GM12878 (cell line): Measurements from ENCODE around the gene MAPRE2.
"Not testable (repeated sequence)": the region's sequence is repeated elsewhere in the genome, so short reads cannot be mapped to it uniquely, and the experiment has no call there.

Source experiments
- ATF3 ChIP-seq: IDR thresholded peaks from 2 replicates; pipeline ENCODE4 v1.6.1; 2011; ENCODE audit warnings: low read depth, mild to moderate bottlenecking, low read length, moderate library complexity, borderline replicate concordance; ENCODE audit errors: extremely low read depth
- CHD4 ChIP-seq: fragments of 200-600 bp; sonication (generic); IDR thresholded peaks from 2 replicates; pipeline ENCODE4 v1.6.1; 2016; ENCODE audit warnings: mild to moderate bottlenecking
- EP300 ChIP-seq, 2 experiments: fragments of 150-350 bp in 1 of 2; IDR thresholded peaks; 2 replicates each; pipeline ENCODE4 v1.6.1; 2011 to 2012; ENCODE audit warnings: low read depth in 2 of 2, low read length in 2 of 2, borderline replicate concordance in 1 of 2, improper control_type of control experiment in 1 of 2, inconsistent platforms in 1 of 2; ENCODE audit not compliant: control insufficient read depth in 1 of 2
- NBN ChIP-seq: fragments of 450-650 bp; IDR thresholded peaks from 2 replicates; pipeline ENCODE4 v1.6.1; 2016
- NR2F1 ChIP-seq: fragments of 450-650 bp; conservative IDR thresholded peaks from 2 replicates; pipeline ENCODE4 v1.6.1; 2017; ENCODE audit warnings: mild to moderate bottlenecking
- PAX8 ChIP-seq: fragments of 450-650 bp; IDR thresholded peaks from 2 replicates; pipeline ENCODE4 v1.6.1; 2017; ENCODE audit warnings: mild to moderate bottlenecking, moderate library complexity
- USF2 ChIP-seq: IDR thresholded peaks from 2 replicates; pipeline ENCODE4 v1.6.1; 2011; ENCODE audit warnings: low read depth, low read length, improper control_type of control experiment, borderline replicate concordance
- ZNF24 ChIP-seq: fragments of 450-650 bp; IDR thresholded peaks from 2 replicates; pipeline ENCODE4 v1.6.1; 2017; ENCODE audit warnings: antibody characterized with exemption, mild to moderate bottlenecking
- TF ChIP-seq, protein P1 (sequence below), 3 experiments: IDR thresholded peaks in 2 of 3; conservative IDR thresholded peaks in 1 of 3; 2 replicates each; pipeline ENCODE4 v1.5.1; 2011; ENCODE audit warnings: low read depth in 3 of 3, low read length in 3 of 3, mild to moderate bottlenecking in 3 of 3, control low read depth in 2 of 3, moderate library complexity in 2 of 3, inconsistent platforms in 1 of 3, mixed read lengths in 1 of 3; ENCODE audit not compliant: control insufficient read depth in 2 of 3, insufficient read depth in 1 of 3; ENCODE audit errors: extremely low read depth in 1 of 3

DNA sequence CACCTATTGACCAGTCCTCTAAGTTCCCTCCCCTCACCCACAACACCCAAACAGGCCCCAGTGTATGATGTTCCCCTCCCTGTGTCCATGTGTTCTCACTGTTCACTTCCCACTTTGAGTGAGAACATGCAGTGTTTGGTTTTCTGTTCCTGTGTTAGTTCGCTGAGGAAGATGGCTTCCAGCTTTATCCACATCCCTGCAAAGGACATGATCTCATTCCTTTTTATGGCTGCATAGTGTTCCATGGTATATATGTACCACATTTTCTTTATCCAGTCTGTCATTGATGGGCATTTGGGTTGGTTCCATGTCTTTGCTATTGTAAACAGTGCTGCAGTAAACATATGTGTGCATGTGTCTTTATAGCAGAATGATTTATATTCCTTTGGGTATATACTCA, 66.9 kb downstream of the MAPRE2 start:
- TF ChIP-seq ZNF24; ATF3; EP300 (IDR thresholded peaks at IDR 0.05; ENCODE audit: borderline replicate concordance in 1 of 2, control insufficient read depth in 1 of 2, low read depth in 2 of 2, low read length in 2 of 2); PAX8; CHD4; NBN; NR2F1; USF2: not testable (repeated sequence)
- TF ChIP-seq, protein P1, sequence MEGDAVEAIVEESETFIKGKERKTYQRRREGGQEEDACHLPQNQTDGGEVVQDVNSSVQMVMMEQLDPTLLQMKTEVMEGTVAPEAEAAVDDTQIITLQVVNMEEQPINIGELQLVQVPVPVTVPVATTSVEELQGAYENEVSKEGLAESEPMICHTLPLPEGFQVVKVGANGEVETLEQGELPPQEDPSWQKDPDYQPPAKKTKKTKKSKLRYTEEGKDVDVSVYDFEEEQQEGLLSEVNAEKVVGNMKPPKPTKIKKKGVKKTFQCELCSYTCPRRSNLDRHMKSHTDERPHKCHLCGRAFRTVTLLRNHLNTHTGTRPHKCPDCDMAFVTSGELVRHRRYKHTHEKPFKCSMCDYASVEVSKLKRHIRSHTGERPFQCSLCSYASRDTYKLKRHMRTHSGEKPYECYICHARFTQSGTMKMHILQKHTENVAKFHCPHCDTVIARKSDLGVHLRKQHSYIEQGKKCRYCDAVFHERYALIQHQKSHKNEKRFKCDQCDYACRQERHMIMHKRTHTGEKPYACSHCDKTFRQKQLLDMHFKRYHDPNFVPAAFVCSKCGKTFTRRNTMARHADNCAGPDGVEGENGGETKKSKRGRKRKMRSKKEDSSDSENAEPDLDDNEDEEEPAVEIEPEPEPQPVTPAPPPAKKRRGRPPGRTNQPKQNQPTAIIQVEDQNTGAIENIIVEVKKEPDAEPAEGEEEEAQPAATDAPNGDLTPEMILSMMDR (IDR thresholded peaks at IDR 0.05 in 2 of 3, conservative IDR thresholded peaks at IDR 0.05 in 1 of 3; ENCODE audit: control insufficient read depth in 2 of 3, extremely low read depth in 1 of 3, insufficient read depth in 1 of 3, low read depth in 3 of 3, low read length in 3 of 3), result not testable (repeated sequence)
